Left forelimb (tissue), 1 donor: ENCODE measurements around the gene KIF26B.
"Not testable (repeated sequence)": the region's sequence is repeated elsewhere in the genome, so short reads cannot be mapped to it uniquely, and the experiment has no call there.

ENCODE experiments used
- DNase-seq: peaks from one replicate; pipeline ENCODE4 v3.0.0-alpha.2; 2018; ENCODE audit warnings: low spot score

Gene KIF26B

GRCh38 chr1:245388687-245389086, 233.9 kb downstream of the KIF26B start:
- DNase-seq, result no peak

GRCh38 chr1:245389873-245390272, 235.1 kb downstream of the KIF26B start:
- no peak for DNase-seq

- no peak for DNase-seq
Measured at GRCh38 chr1:245390975-245391374, 236.2 kb downstream of the KIF26B start.

GRCh38 chr1:245393694-245394093, 238.9 kb downstream of the KIF26B start:
- DNase-seq, result no peak

GRCh38 chr1:245395680-245396079, 240.9 kb downstream of the KIF26B start:
- no peak for DNase-seq

GRCh38 chr1:245396615-245397014, 241.8 kb downstream of the KIF26B start:
- no peak for DNase-seq

- no peak for DNase-seq
Measured at GRCh38 chr1:245397771-245398170, 243.0 kb downstream of the KIF26B start.

GRCh38 chr1:245398180-245398579, 243.4 kb downstream of the KIF26B start:
- DNase-seq, result no peak

- DNase-seq, result no peak
Measured at GRCh38 chr1:245401881-245402587, 247.2 kb downstream of the KIF26B start.

GRCh38 chr1:245402998-245403397, 248.2 kb downstream of the KIF26B start:
- DNase-seq, result not testable (repeated sequence)

- DNase-seq, result no peak
Measured at GRCh38 chr1:245404527-245404926, 249.7 kb downstream of the KIF26B start.

GRCh38 chr1:245404952-245405351, 250.2 kb downstream of the KIF26B start:
- DNase-seq, result no peak

GRCh38 chr1:245406426-245406825, 251.6 kb downstream of the KIF26B start:
- no peak for DNase-seq

GRCh38 chr1:245407983-245408382, 253.2 kb downstream of the KIF26B start:
- no peak for DNase-seq

GRCh38 chr1:245409341-245410195, 254.8 kb downstream of the KIF26B start:
- DNase-seq, result no peak

- no peak for DNase-seq
Measured at GRCh38 chr1:245411245-245412036, 256.7 kb downstream of the KIF26B start.

- no peak for DNase-seq
Measured at GRCh38 chr1:245412306-245412705, 257.5 kb downstream of the KIF26B start.

- DNase-seq, result no peak
Measured at GRCh38 chr1:245416781-245417180, 262.0 kb downstream of the KIF26B start.

- no peak for DNase-seq
Measured at GRCh38 chr1:245418077-245418476, 263.3 kb downstream of the KIF26B start.

- DNase-seq, result no peak
Measured at GRCh38 chr1:245419461-245419978, 264.7 kb downstream of the KIF26B start.

- DNase-seq, result no peak
Measured at GRCh38 chr1:245419989-245420388, 265.2 kb downstream of the KIF26B start.

GRCh38 chr1:245420926-245421325, 266.1 kb downstream of the KIF26B start:
- no peak for DNase-seq
